Measurements from ENCODE around the gene MORF4L2. TPM values are rescaled to one million over a fixed set of nuclear protein-coding genes. Genes with fewer than 3 reads are reported as not detected.

The MORF4L2 gene
- total RNA-seq (2014; rRNA removed; shearing (Covaris generic)) (269 and 311 TPM in 2 replicates), polyA plus RNA-seq (2016; fragmentation: Nextera tagmentation; extraction: Ambion mirVana) (297 and 315 TPM in 2 replicates)
- long read RNA-seq, transcript MORF4L2-203 (4 exons, 1,983 nt): minor isoform, 13 of 77 reads
- long read RNA-seq, transcript MORF4L2-215 (4 exons, 451 nt): major isoform, 24 of 77 reads
- long read RNA-seq, transcript MORF4L2-209 (5 exons, 869 nt): minor isoform, 5 of 77 reads
- long read RNA-seq, transcript MORF4L2-201 (4 exons, 1,824 nt): minor isoform, 6 of 77 reads
- long read RNA-seq, partial matches to known transcripts: 2 of 77 reads
- long read RNA-seq, other reads (novel, unspliced or antisense): 22 of 77 reads

GRCh38 chrX:103686199-103687072 lies at the start of gene MORF4L2:
Gene MORF4L2 (minus strand): TSS chrX:103686699. CDS start chrX:103677027, 9,672 bp downstream.
- peak within 1 kb of the TSS; percentile 60 for H3K4me3 ChIP-seq
- no peaks in the 10 kb centered on the region; the same call in 1 of the 2 replicates for H3K4me1 ChIP-seq (ENCODE audit: insufficient read depth)
- no peak within 1 kb of the TSS for H2AFZ ChIP-seq
- no peaks in the 10 kb centered on the region for H3K27me3 Mint-ChIP-seq (ENCODE audit: insufficient read depth, low read depth, poor library complexity)
- peak within 1 kb of the TSS; percentile 60 for H3K4me2 ChIP-seq
- H3K9me3 Mint-ChIP-seq: no peaks in the 10 kb centered on the region
- no peaks in the 10 kb centered on the region for H4K20me1 ChIP-seq (replicated peaks; ENCODE audit: insufficient read depth)
- peak; percentile 92 for DNase-seq (ENCODE audit: low spot score)
- no peaks in the 10 kb centered on the region for H3K9me2 ChIP-seq (ENCODE audit: insufficient read depth)
- H3K27ac Mint-ChIP-seq: peak within 1 kb of the TSS; percentile 97; the same call in 1 of the 2 replicates
- H3K36me3 ChIP-seq (ENCODE audit: insufficient read depth): peaks cover 34% of the 10 kb centered on the region; the same call in 1 of the 2 replicates
- H3K4me3 Mint-ChIP-seq: no peak within 1 kb of the TSS; the same call in 2 of the 3 replicates
- peaks cover 36% of the 10 kb centered on the region; the same call in 2 of the 3 replicates for H3K36me3 Mint-ChIP-seq (ENCODE audit: low read depth)
- peak within 1 kb of the TSS; percentile 95 for H3K27ac ChIP-seq (ENCODE audit: low read depth)
- peak; percentile 90 for ATAC-seq
- peaks cover 28% of the 10 kb centered on the region for H3K79me2 ChIP-seq (replicated peaks; ENCODE audit: insufficient read depth)
- H3K4me1 Mint-ChIP-seq: no peaks in the 10 kb centered on the region; the same call in 2 of the 3 replicates
- TF ChIP-seq REST (IDR thresholded peaks at IDR 0.05; ENCODE audit: unreplicated experiment): no peak
- TF ChIP-seq CREB1 (CRISPR knock-in tag; IDR thresholded peaks at IDR 0.05; ENCODE audit: low read depth): peak; percentile 93
- peak; percentile 92 for TF ChIP-seq POLR2AphosphoS5 (IDR thresholded peaks at IDR 0.05; ENCODE audit: low read depth)
- no peaks in the 10 kb centered on the region for H3K27me3 ChIP-seq (ENCODE audit: insufficient read depth)
- peaks cover 12% of the 10 kb centered on the region; the same call in 1 of the 2 replicates for H3F3A ChIP-seq (replicated peaks; ENCODE audit: low read depth)

GRCh38 chrX:103734125-103734760 lies 47.7 kb upstream of the MORF4L2 start:
- Histone ChIP-seq H2AFZ (no peak overlapping the region), H4K20me1 (replicated peaks; ENCODE audit: insufficient read depth) (no peaks in the 10 kb centered on the region)
- TF ChIP-seq REST (IDR thresholded peaks at IDR 0.05; ENCODE audit: unreplicated experiment): no peak
- TF ChIP-seq ETS1 (IDR thresholded peaks at IDR 0.05): no peak
- no peak for TF ChIP-seq ZNF331 (CRISPR knock-in tag; IDR thresholded peaks at IDR 0.05; ENCODE audit: low read depth)

More at GRCh38 chrX:103734125-103734760, 47.7 kb upstream of the MORF4L2 start:
- no peaks in the 10 kb centered on the region for H3F3A ChIP-seq (replicated peaks; ENCODE audit: low read depth)
- no peak for DNase-seq (ENCODE audit: low spot score)
- H3K27me3 ChIP-seq (ENCODE audit: insufficient read depth): no peaks in the 10 kb centered on the region
- Mint-ChIP-seq H3K4me3 (no peak overlapping the region), H3K36me3 (ENCODE audit: low read depth) (no peaks in the 10 kb centered on the region), H3K27me3 (ENCODE audit: insufficient read depth, low read depth, poor library complexity) (peaks cover 2% of the 10 kb centered on the region), H3K9me3 (no peaks in the 10 kb centered on the region; the same call in 2 of the 3 replicates), H3K4me1 (peaks cover 36% of the 10 kb centered on the region), H3K27ac (no peak overlapping the region)
- H3K79me2 ChIP-seq (replicated peaks; ENCODE audit: insufficient read depth): no peaks in the 10 kb centered on the region
- no peaks in the 10 kb centered on the region for H3K36me3 ChIP-seq (ENCODE audit: insufficient read depth)
- no peak overlapping the region for H3K27ac ChIP-seq (ENCODE audit: low read depth)
- H3K9me2 ChIP-seq (ENCODE audit: insufficient read depth): no peaks in the 10 kb centered on the region
- peaks cover 19% of the 10 kb centered on the region for H3K4me1 ChIP-seq (ENCODE audit: insufficient read depth)
- H3K4me3 ChIP-seq: no peak overlapping the region
- no peak overlapping the region for H3K4me2 ChIP-seq
- ATAC-seq: no peak

All from GM23338 (cell line).